Astrocyte (in vitro differentiated cells and primary cell): ENCODE data around the gene FAM200C. TPM values are rescaled to one million over a fixed set of nuclear protein-coding genes. Genes with fewer than 3 reads are reported as not detected.
"Not testable (repeated sequence)": the region's sequence is repeated elsewhere in the genome, so short reads cannot be mapped to it uniquely, and the experiment has no call there.

Experiments
- DNase-seq: peaks from one replicate; pipeline ENCODE4 v3.0.0-alpha.2; 2010; ENCODE audit warnings: low read depth
- FAIRE-seq: peaks from 2 replicates; lab custom pipeline; 2011; peaks lifted over from hg19 to GRCh38; lab: Jason Lieb, UNC
- H2AFZ ChIP-seq: 2 replicates; pipeline ENCODE4 v1.6.0; 2012; ENCODE audit warnings: low read depth, low read length, inconsistent platforms
- H3K27ac ChIP-seq: 2 replicates; pipeline ENCODE4 v1.5.1; 2011; ENCODE audit warnings: low read depth, low read length, inconsistent platforms
- H3K27me3 ChIP-seq: 2 replicates; pipeline ENCODE4 v1.6.0; 2011; ENCODE audit warnings: low read length, inconsistent platforms; ENCODE audit not compliant: insufficient read depth
- H3K36me3 ChIP-seq: 2 replicates; pipeline ENCODE4 v1.5.1; 2011; ENCODE audit warnings: low read length, inconsistent platforms; ENCODE audit not compliant: insufficient read depth
- H3K4me1 ChIP-seq: 2 replicates; pipeline ENCODE4 v1.5.1; 2011; ENCODE audit warnings: low read length, inconsistent platforms; ENCODE audit not compliant: insufficient read depth
- H3K4me2 ChIP-seq: 2 replicates; pipeline ENCODE4 v1.6.0; 2012; ENCODE audit warnings: low read length, inconsistent platforms
- H3K4me3 ChIP-seq: 2 replicates; pipeline ENCODE4 v1.5.1; 2011; ENCODE audit warnings: low read depth, mild to moderate bottlenecking, low read length, inconsistent platforms; ENCODE audit not compliant: insufficient read depth
- H3K79me2 ChIP-seq: 2 replicates; pipeline ENCODE4 v1.6.0; 2012; ENCODE audit warnings: mild to moderate bottlenecking, low read length, inconsistent platforms; ENCODE audit not compliant: insufficient read depth
- H3K9ac ChIP-seq: 2 replicates; pipeline ENCODE4 v1.6.0; 2012; ENCODE audit warnings: mild to moderate bottlenecking, low read length, inconsistent platforms
- H3K9me3 ChIP-seq: 2 replicates; pipeline ENCODE4 v1.5.1; 2012; ENCODE audit warnings: low read depth, mild to moderate bottlenecking, low read length, inconsistent platforms; ENCODE audit not compliant: insufficient read depth
- H4K20me1 ChIP-seq: 2 replicates; pipeline ENCODE4 v1.6.0; 2012; ENCODE audit warnings: low read length, inconsistent platforms; ENCODE audit not compliant: insufficient read depth
- H3K27ac Mint-ChIP-seq: one replicate; pipeline ENCODE4 v1.8.0; 2021; ENCODE audit warnings: mild to moderate bottlenecking, mixed read lengths; ENCODE audit not compliant: unreplicated experiment
- H3K27me3 Mint-ChIP-seq: one replicate; pipeline ENCODE4 v1.8.0; 2021; ENCODE audit warnings: low read depth, mixed read lengths; ENCODE audit not compliant: unreplicated experiment
- H3K36me3 Mint-ChIP-seq: one replicate; pipeline ENCODE4 v1.8.0; 2021; ENCODE audit warnings: low read depth, mixed read lengths; ENCODE audit not compliant: unreplicated experiment
- H3K4me1 Mint-ChIP-seq: one replicate; pipeline ENCODE4 v1.8.0; 2021; ENCODE audit warnings: low read depth, mixed read lengths; ENCODE audit not compliant: unreplicated experiment
- H3K4me3 Mint-ChIP-seq: one replicate; pipeline ENCODE4 v1.8.0; 2021; ENCODE audit warnings: mild to moderate bottlenecking, moderate library complexity, mixed read lengths; ENCODE audit not compliant: unreplicated experiment
- H3K9me3 Mint-ChIP-seq: one replicate; pipeline ENCODE4 v1.8.0; 2021; ENCODE audit warnings: mild to moderate bottlenecking, mixed read lengths; ENCODE audit not compliant: unreplicated experiment
- CTCF ChIP-seq: IDR thresholded peaks from 2 replicates; pipeline ENCODE4 v1.5.1; 2011; ENCODE audit warnings: low read depth, mild to moderate bottlenecking, inconsistent platforms, low read length, moderate library complexity; ENCODE audit not compliant: insufficient read depth
- EZH2 ChIP-seq: IDR thresholded peaks from 2 replicates; pipeline ENCODE4 v1.6.1; 2012; ENCODE audit warnings: mild to moderate bottlenecking, low read length, inconsistent platforms; ENCODE audit not compliant: insufficient read depth
- total RNA-seq: library from RNA; stranded (reverse); gene quantifications from 2 replicates; pipeline ENCODE4 v1.2.1, GENCODE V29; 2021

Gene FAM200C
- total RNA-seq, 1 donor from 2014 or later: 1.7 TPM

GRCh38 chr5:160439205-160439600 is 39.3 kb upstream of the FAM200C start:
- FAIRE-seq (peak; percentile 65), DNase-seq (no peak)
- Histone ChIP-seq H3K4me1 (peaks cover 10% of the 10 kb centered on the region), H3K4me2 (peak overlapping the region; percentile 82), H3K9ac (peak overlapping the region; percentile 66), H4K20me1 (no peaks in the 10 kb centered on the region), H3K79me2 (no peaks in the 10 kb centered on the region), H3K9me3 (no peaks in the 10 kb centered on the region), H2AFZ (peak overlapping the region; percentile 82), H3K4me3 (peak overlapping the region; percentile 55), H3K36me3 (no peaks in the 10 kb centered on the region), H3K27me3 (no peaks in the 10 kb centered on the region), H3K27ac (no peak overlapping the region)
- H3K9me3 Mint-ChIP-seq: no peaks in the 10 kb centered on the region
- TF ChIP-seq EZH2 (no peak), CTCF (peak; percentile 96)
- peaks cover 2% of the 10 kb centered on the region for H3K4me1 Mint-ChIP-seq
- H3K27ac Mint-ChIP-seq: peak overlapping the region; percentile 55
- peak overlapping the region; percentile 81 for H3K4me3 Mint-ChIP-seq
- H3K36me3 Mint-ChIP-seq: no peaks in the 10 kb centered on the region
- peaks cover 16% of the 10 kb centered on the region for H3K27me3 Mint-ChIP-seq

GRCh38 chr5:160438316-160439204 is 38.7 kb upstream of the FAM200C start:
- peaks cover 10% of the 10 kb centered on the region for H3K4me1 ChIP-seq
- H3K9ac ChIP-seq: peak overlapping the region; percentile 66
- H3K4me2 ChIP-seq: peak overlapping the region; percentile 82
- peak overlapping the region; percentile 55 for H3K4me3 ChIP-seq
- no peaks in the 10 kb centered on the region for H4K20me1 ChIP-seq
- no peaks in the 10 kb centered on the region for H3K36me3 ChIP-seq
- H3K36me3 Mint-ChIP-seq: no peaks in the 10 kb centered on the region
- no peaks in the 10 kb centered on the region for H3K79me2 ChIP-seq
- peak overlapping the region; percentile 51 for H3K27ac Mint-ChIP-seq
- H2AFZ ChIP-seq: peak overlapping the region; percentile 82
- no peak overlapping the region for H3K27ac ChIP-seq
- peak; percentile 44 for DNase-seq
- H3K9me3 Mint-ChIP-seq: no peaks in the 10 kb centered on the region
- H3K4me3 Mint-ChIP-seq: peak overlapping the region; percentile 81
- no peak for TF ChIP-seq EZH2
- peak; percentile 90 for TF ChIP-seq CTCF
- no peak for FAIRE-seq
- no peaks in the 10 kb centered on the region for H3K9me3 ChIP-seq
- peaks cover 2% of the 10 kb centered on the region for H3K4me1 Mint-ChIP-seq
- peaks cover 16% of the 10 kb centered on the region for H3K27me3 Mint-ChIP-seq
- no peaks in the 10 kb centered on the region for H3K27me3 ChIP-seq

GRCh38 chr5:160437271-160437670 is 37.4 kb upstream of the FAM200C start:
- Histone ChIP-seq H4K20me1 (no peaks in the 10 kb centered on the region), H3K27me3 (no peaks in the 10 kb centered on the region), H3K4me3 (no peak overlapping the region), H3K4me2 (no peak overlapping the region), H2AFZ (no peak overlapping the region), H3K9ac (no peak overlapping the region), H3K4me1 (peaks cover 10% of the 10 kb centered on the region), H3K9me3 (no peaks in the 10 kb centered on the region), H3K36me3 (no peaks in the 10 kb centered on the region), H3K79me2 (no peaks in the 10 kb centered on the region), H3K27ac (no peak overlapping the region)
- Mint-ChIP-seq H3K27me3 (peaks cover 16% of the 10 kb centered on the region), H3K27ac (no peak overlapping the region), H3K36me3 (no peaks in the 10 kb centered on the region), H3K4me3 (no peak overlapping the region), H3K4me1 (peaks cover 2% of the 10 kb centered on the region), H3K9me3 (no peaks in the 10 kb centered on the region)
- FAIRE-seq (no peak), DNase-seq (no peak)
- no peak for TF ChIP-seq EZH2
- no peak for TF ChIP-seq CTCF

- FAIRE-seq, H3K4me3 Mint-ChIP-seq: not testable (repeated sequence)
Measured at GRCh38 chr5:160436661-160437060, 36.8 kb upstream of the FAM200C start.

More at GRCh38 chr5:160436661-160437060, 36.8 kb upstream of the FAM200C start:
- not testable (repeated sequence) for H3K36me3 Mint-ChIP-seq, H3K9me3 Mint-ChIP-seq, H4K20me1 ChIP-seq, DNase-seq, H2AFZ ChIP-seq, H3K79me2 ChIP-seq, H3K36me3 ChIP-seq, H3K4me1 Mint-ChIP-seq, H3K4me2 ChIP-seq, H3K27ac Mint-ChIP-seq, H3K9me3 ChIP-seq, H3K27me3 ChIP-seq, H3K4me1 ChIP-seq, H3K9ac ChIP-seq, H3K27ac ChIP-seq, H3K4me3 ChIP-seq
- H3K27me3 Mint-ChIP-seq: peaks cover 16% of the 10 kb centered on the region
